BLaER1 treated with 17β-estradiol and CSF1 and Interleukin-3, amounts not matched to agents 10 nM and 100 nM (cell line): ENCODE results near the gene LIPA.
"Not testable (repeated sequence)": the region's sequence is repeated elsewhere in the genome, so short reads cannot be mapped to it uniquely, and the experiment has no call there.

Experiments used
- H3K27ac ChIP-seq, 11 experiments: shearing (Covaris generic); formaldehyde crosslinking; 2 replicates each; pipeline ENCODE4 v1.8.1; 2022
- H3K27me3 ChIP-seq, 11 experiments: shearing (Covaris generic); formaldehyde crosslinking; 2 replicates each; pipeline ENCODE4 v1.8.1; 2022
- H3K36me3 ChIP-seq, 11 experiments: shearing (Covaris generic); formaldehyde crosslinking; 2 replicates each; pipeline ENCODE4 v1.8.1; 2022
- H3K4me1 ChIP-seq, 10 experiments: shearing (Covaris generic); formaldehyde crosslinking; 2 replicates each; pipeline ENCODE4 v1.8.1; 2022
- H3K4me2 ChIP-seq, 11 experiments: shearing (Covaris generic); formaldehyde crosslinking; 2 replicates each; pipeline ENCODE4 v1.8.1; 2022
- H3K4me3 ChIP-seq, 10 experiments: shearing (Covaris generic); formaldehyde crosslinking; 2 replicates each; pipeline ENCODE4 v1.8.1; 2022
- H3K9ac ChIP-seq, 11 experiments: shearing (Covaris generic); formaldehyde crosslinking; 2 replicates each; pipeline ENCODE4 v1.8.1; 2022
- H3K9me3 ChIP-seq, 11 experiments: shearing (Covaris generic); formaldehyde crosslinking; replicated peaks in 1 of 11; 2 replicates each; pipeline ENCODE4 v1.8.1; 2022
- H4K20me1 ChIP-seq, 11 experiments: shearing (Covaris generic); formaldehyde crosslinking; 2 replicates each; pipeline ENCODE4 v1.8.1; 2022
- Cebpa-rat ChIP-seq, 11 experiments: shearing (Covaris generic); IDR thresholded peaks; 2 replicates each; pipeline ENCODE4 v1.8.1; 2022

The LIPA gene

GRCh38 chr10:89206402-89207180 lies 45.0 kb downstream of the LIPA start:
- H3K9me3 ChIP-seq = no peaks in the 10 kb centered on the region
- H4K20me1 ChIP-seq = peaks cover 0 to 21% (median 6%) of the 10 kb centered on the region in 11 experiments; a peak in 9 of 22 replicates
- H3K36me3 ChIP-seq = no peaks in the 10 kb centered on the region
- peak overlapping the region in 4 of 11 experiments; percentile 19 to 96 (median 85); a peak in 9 of 22 replicates for H3K9ac ChIP-seq
- H3K27me3 ChIP-seq = peaks cover 0 to 66% (median 57%) of the 10 kb centered on the region in 11 experiments; a peak in 20 of 22 replicates
- peak overlapping the region; percentile 82 to 100 (median 95) for H3K4me2 ChIP-seq
- H3K4me3 ChIP-seq = peak overlapping the region; percentile 53 to 67 (median 60)
- TF ChIP-seq Cebpa-rat (IDR thresholded peaks at IDR 0.05) = no peak
- peak overlapping the region in 3 of 11 experiments; percentile 84 to 98 (median 87); a peak in 6 of 22 replicates for H3K27ac ChIP-seq
- H3K4me1 ChIP-seq = peaks cover 40 to 66% (median 45%) of the 10 kb centered on the region in 10 experiments

- peak overlapping the region in 3 of 11 experiments; percentile 80 to 96 (median 90); a peak in 6 of 22 replicates for H3K9ac ChIP-seq
- H4K20me1 ChIP-seq = peaks cover 0 to 21% (median 6%) of the 10 kb centered on the region in 11 experiments; a peak in 9 of 22 replicates
- H3K4me2 ChIP-seq = peak overlapping the region in 3 of 11 experiments; percentile 82 to 96 (median 95); a peak in 5 of 22 replicates
- peaks cover 0 to 58% (median 46%) of the 10 kb centered on the region in 11 experiments; a peak in 20 of 22 replicates for H3K27me3 ChIP-seq
- no peaks in the 10 kb centered on the region for H3K9me3 ChIP-seq
- no peaks in the 10 kb centered on the region for H3K36me3 ChIP-seq
- H3K4me1 ChIP-seq = peaks cover 30 to 48% (median 33%) of the 10 kb centered on the region in 10 experiments
- peak overlapping the region in 3 of 11 experiments; percentile 34 to 98 (median 84); a peak in 5 of 22 replicates for H3K27ac ChIP-seq
- H3K4me3 ChIP-seq = peak overlapping the region in 3 of 10 experiments; percentile 61 to 67 (median 63); a peak in 6 of 20 replicates
- TF ChIP-seq Cebpa-rat (IDR thresholded peaks at IDR 0.05) = no peak
Measured at GRCh38 chr10:89204621-89205185, 46.9 kb downstream of the LIPA start.

- H3K4me1 ChIP-seq = peaks cover 17 to 34% (median 19%) of the 10 kb centered on the region in 10 experiments
- peak overlapping the region in 2 of 11 experiments; percentile 14 to 98; a peak in 3 of 22 replicates for H3K27ac ChIP-seq
- H3K9ac ChIP-seq = no peak overlapping the region
- no peak overlapping the region for H3K4me3 ChIP-seq
- no peaks in the 10 kb centered on the region for H3K36me3 ChIP-seq
- peaks cover 0 to 18% (median 6%) of the 10 kb centered on the region in 11 experiments; a peak in 9 of 22 replicates for H4K20me1 ChIP-seq
- peaks cover 0 to 48% (median 40%) of the 10 kb centered on the region in 11 experiments; a peak in 20 of 22 replicates for H3K27me3 ChIP-seq
- H3K9me3 ChIP-seq = no peaks in the 10 kb centered on the region
- TF ChIP-seq Cebpa-rat (IDR thresholded peaks at IDR 0.05) = no peak
- H3K4me2 ChIP-seq = peak overlapping the region in 2 of 11 experiments; percentile 82 to 95; a peak in 1 of 22 replicates
Measured at GRCh38 chr10:89203237-89203636, 48.3 kb downstream of the LIPA start.

- H4K20me1 ChIP-seq = peaks cover 0 to 9% (median 3%) of the 10 kb centered on the region in 11 experiments; a peak in 7 of 22 replicates
- H3K4me2 ChIP-seq = peak overlapping the region in 2 of 11 experiments; percentile 32 to 34; a peak in 3 of 22 replicates
- H3K27ac ChIP-seq = no peak overlapping the region
- peaks cover 0 to 36% (median 27%) of the 10 kb centered on the region in 11 experiments; a peak in 19 of 22 replicates for H3K27me3 ChIP-seq
- no peak overlapping the region for H3K9ac ChIP-seq
- H3K4me1 ChIP-seq = peaks cover 5 to 29% (median 7%) of the 10 kb centered on the region in 10 experiments
- H3K4me3 ChIP-seq = no peak overlapping the region
- H3K36me3 ChIP-seq = no peaks in the 10 kb centered on the region
- TF ChIP-seq Cebpa-rat (IDR thresholded peaks at IDR 0.05) = no peak
- no peaks in the 10 kb centered on the region for H3K9me3 ChIP-seq
Measured at GRCh38 chr10:89202033-89202425, 49.5 kb downstream of the LIPA start.

GRCh38 chr10:89201345-89202032 lies 50.1 kb downstream of the LIPA start:
- no peak for TF ChIP-seq Cebpa-rat (IDR thresholded peaks at IDR 0.05)
- Histone ChIP-seq H3K27me3 (peaks cover 0 to 30% (median 22%) of the 10 kb centered on the region in 11 experiments; a peak in 19 of 22 replicates), H3K36me3 (no peaks in the 10 kb centered on the region), H3K27ac (no peak overlapping the region), H3K4me1 (peaks cover 0 to 29% (median 2%) of the 10 kb centered on the region in 10 experiments; a peak in 13 of 20 replicates), H3K9ac (no peak overlapping the region), H3K4me3 (no peak overlapping the region), H4K20me1 (peaks cover 0 to 3% (median 0%) of the 10 kb centered on the region in 11 experiments; a peak in 3 of 22 replicates), H3K4me2 (peak overlapping the region in 1 of 11 experiments; percentile 32; a peak in 1 of 22 replicates), H3K9me3 (no peaks in the 10 kb centered on the region)

GRCh38 chr10:89197473-89197872 lies 54.1 kb downstream of the LIPA start:
- Histone ChIP-seq H3K9ac (no peak overlapping the region), H3K4me3 (no peak overlapping the region), H3K27ac (no peak overlapping the region), H3K4me2 (no peak overlapping the region), H4K20me1 (no peaks in the 10 kb centered on the region), H3K9me3 (no peaks in the 10 kb centered on the region), H3K36me3 (no peaks in the 10 kb centered on the region), H3K27me3 (no peaks in the 10 kb centered on the region), H3K4me1 (peaks cover 0 to 10% (median 0%) of the 10 kb centered on the region in 10 experiments; a peak in 3 of 20 replicates)
- TF ChIP-seq Cebpa-rat (IDR thresholded peaks at IDR 0.05) = no peak

GRCh38 chr10:89191301-89191700 lies 60.3 kb downstream of the LIPA start:
- not testable (repeated sequence) for H3K4me1 ChIP-seq, H3K36me3 ChIP-seq, H3K27me3 ChIP-seq, H3K9me3 ChIP-seq, H3K4me3 ChIP-seq, H3K4me2 ChIP-seq, H4K20me1 ChIP-seq, H3K27ac ChIP-seq, H3K9ac ChIP-seq

- Histone ChIP-seq H3K27ac (no peak overlapping the region), H3K27me3 (no peaks in the 10 kb centered on the region), H3K9me3 (0 out of 22 replicates have a peak, but pooled peaks cover 0 to 5% (median 0%) of the 10 kb centered on the region in 11 experiments), H3K4me2 (no peak overlapping the region), H3K4me3 (no peak overlapping the region), H3K36me3 (no peaks in the 10 kb centered on the region), H4K20me1 (no peaks in the 10 kb centered on the region), H3K4me1 (peaks cover 8 to 19% (median 13%) of the 10 kb centered on the region in 10 experiments; a peak in 18 of 20 replicates), H3K9ac (no peak overlapping the region)
- no peak for TF ChIP-seq Cebpa-rat (IDR thresholded peaks at IDR 0.05)
Measured at GRCh38 chr10:89189211-89189734, 62.3 kb downstream of the LIPA start.
